NCI-H446 treated with DMSO at 0.1 percent for 48 hours (cell line): ENCODE results near the gene GPR146.
"Not testable (repeated sequence)": the region's sequence is repeated elsewhere in the genome, so short reads cannot be mapped to it uniquely, and the experiment has no call there.

ENCODE experiments used
- DNase-seq: peaks from one replicate; lab custom pipeline; 2025; lab: John Stamatoyannopoulos, UW

Gene GPR146, protein sequence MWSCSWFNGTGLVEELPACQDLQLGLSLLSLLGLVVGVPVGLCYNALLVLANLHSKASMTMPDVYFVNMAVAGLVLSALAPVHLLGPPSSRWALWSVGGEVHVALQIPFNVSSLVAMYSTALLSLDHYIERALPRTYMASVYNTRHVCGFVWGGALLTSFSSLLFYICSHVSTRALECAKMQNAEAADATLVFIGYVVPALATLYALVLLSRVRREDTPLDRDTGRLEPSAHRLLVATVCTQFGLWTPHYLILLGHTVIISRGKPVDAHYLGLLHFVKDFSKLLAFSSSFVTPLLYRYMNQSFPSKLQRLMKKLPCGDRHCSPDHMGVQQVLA

DNA sequence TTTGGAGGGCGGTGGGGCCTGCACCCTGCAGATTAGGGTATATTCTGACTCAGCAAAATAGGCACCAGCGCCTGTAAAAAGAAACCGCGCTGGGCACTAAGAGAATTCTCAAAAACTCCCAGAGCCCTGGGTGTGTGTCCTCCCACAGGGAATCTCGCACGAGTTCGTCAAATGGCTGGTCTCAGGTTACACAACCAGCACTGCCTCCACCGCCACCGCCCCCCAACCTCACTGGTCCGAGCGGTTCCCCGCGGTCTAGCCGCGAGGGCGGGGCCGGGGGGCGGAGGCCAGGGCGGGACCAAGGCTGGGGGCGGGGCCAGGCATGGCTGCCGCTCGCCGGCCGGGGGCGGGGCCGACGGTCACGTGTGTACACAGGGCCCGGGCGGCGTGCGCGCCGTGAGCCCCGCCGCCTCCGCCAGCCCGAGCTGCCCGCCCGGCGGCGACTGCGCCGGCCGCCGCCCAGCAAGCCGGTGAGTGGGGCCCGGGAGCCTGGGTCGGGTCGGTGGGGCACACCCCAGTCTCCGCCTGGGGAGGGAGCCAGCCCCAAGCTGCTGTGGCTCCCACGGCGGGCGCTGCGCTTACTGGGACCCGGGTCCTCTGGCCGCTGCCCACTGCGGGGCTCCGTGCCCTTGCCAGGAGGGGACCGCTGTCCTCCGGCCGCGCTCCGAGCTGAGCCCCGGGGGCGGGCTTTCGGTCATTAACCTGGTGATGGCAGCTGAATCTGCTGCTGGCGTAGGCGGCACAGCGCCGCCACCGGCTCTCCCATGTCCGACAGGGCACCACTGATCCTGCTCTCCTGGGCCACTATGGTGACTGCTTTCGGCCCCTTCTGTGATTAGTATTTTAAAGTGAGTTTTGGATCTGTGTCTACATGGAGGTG is at the start of gene GPR146:
Gene GPR146, plus strand, starts transcription at position 358 of the 880 bp plus-strand sequence. CDS start 12,970 bp downstream, outside the sequence.
- DNase-seq: peak; percentile 82

DNA sequence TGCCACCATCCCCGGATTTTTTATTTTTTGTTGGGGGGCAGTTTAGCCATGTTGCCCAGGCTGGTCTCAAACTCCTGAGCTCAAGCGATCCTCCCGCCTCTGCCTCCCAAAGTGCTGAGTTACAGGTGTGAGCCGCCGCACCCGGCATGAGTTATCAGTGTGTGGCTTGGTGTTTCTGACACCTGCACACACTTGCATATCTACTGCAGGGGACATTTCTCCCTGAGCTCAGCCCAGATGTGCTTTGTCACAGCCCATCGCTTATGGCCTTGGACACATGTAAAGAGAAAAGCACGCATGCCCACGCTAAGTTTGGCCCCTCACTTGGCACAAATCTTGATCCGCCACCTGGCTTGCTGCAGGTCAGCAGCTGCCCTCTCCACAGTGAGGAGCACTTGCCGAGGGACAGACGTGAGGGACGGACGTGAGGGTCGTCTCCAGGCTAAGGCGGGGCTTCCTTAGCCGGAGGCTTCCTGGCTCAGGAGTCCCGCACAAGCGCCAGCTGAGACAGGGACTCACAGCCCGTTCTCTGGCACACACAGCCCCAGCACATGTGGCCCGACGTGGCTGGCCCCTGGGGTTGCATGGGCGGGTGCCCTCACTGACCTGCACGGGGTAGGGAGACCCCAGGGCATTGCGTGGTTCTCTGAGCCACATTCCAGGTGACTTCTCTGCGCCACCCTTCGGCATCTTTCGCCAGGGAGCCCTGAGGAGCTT is 49.6 kb upstream of the GPR146 start:
- no peak for DNase-seq

GRCh38 chr7:995571-995970 is 48.8 kb upstream of the GPR146 start:
- no peak for DNase-seq

DNA sequence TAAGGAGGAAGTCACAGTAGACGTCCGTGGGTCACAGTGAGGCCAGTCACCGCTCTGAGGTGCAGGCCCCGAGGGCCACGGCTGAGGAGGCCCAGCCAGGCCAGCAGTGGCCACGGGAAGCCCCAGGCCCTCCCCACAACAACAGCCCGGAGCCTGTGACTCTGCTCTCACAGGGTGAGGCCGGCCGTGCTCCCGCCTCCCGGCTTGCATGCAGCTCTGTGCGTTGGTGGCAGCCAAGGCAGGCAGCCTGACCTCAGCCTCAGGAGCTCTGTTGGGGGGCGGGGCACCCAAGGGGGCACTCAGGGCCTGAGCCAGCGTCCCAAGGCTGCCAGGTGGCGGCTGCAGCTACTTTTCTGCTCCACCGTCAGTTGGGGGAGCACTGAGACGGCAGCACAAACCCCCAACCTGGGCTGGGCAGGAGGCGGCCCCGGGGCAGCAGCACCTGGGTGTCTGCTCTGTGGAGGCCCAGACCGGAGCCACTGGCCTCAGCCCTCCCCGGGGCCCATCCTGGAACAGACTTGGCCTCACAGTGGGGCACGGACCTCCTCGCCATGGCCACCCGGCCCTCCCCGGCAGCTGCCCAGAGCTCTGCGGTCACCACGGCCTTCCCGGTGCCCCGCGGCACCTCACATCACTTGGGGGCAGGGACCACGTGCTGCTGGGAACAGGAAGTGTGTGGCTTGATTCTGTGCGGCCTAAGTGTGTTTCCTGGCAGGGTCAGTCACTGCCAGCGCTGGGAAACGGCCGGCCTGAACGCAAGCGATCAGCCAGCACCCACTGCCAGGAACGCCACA is 48.1 kb upstream of the GPR146 start:
- no peak for DNase-seq

DNA sequence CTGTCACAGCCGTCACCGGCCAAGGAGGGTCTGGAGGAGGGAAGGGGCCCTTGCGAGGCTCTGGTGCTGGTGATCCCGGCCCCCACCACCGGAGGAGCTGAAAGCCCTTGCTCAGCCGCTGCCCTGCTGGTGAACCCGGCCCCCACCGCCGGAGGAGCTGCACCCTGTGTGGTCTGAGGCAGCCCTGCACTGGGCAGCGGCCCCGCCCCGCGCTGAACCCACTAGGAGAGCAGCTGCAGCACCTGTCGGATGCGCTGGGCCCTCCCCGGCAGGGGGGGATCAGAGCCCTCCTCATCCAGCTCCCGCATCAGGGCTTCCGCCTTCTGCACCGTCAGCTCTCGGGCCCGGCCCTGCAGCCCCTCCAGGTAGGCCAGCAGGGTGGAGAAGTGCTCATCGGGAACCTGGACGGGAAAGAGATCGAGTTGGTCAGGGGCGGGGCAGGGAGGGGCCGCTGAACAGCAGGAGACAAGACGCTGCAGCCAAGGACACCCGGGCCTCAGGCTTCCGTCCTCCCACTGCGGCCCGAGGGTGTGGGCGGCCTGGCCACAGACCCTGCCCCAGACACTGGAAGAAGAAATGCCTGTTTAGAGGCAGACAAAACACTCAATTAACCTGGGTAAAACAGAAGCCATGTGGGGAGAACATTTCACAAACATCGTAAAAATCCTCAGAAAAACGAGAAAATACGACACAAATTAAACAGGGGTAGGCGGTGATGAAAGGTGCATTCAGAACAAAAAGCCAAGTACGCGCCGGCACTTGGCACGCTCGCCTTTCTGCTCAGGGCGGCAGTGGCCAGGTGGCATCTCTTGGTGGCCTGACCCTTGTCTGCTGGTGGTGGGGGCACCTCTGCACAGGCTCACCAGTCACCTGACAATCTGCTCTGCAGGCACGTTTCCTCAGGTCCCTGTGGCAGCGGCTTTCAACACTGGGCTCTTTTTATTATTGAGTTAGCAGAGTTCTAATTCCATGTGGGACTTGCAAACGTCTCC is 46.6 kb upstream of the GPR146 start:
- no peak for DNase-seq

GRCh38 chr7:999149-999879 is 45.0 kb upstream of the GPR146 start:
- no peak for DNase-seq

GRCh38 chr7:999941-1000935 is 44.1 kb upstream of the GPR146 start:
- DNase-seq: no peak

- not testable (repeated sequence) for DNase-seq
These were observed 43.1 kb upstream of the GPR146 start for GRCh38 chr7:1001069-1001770.

GRCh38 chr7:1002026-1002425 is 42.3 kb upstream of the GPR146 start:
- DNase-seq: not testable (repeated sequence)

- DNase-seq: not testable (repeated sequence)
These were observed 41.9 kb upstream of the GPR146 start for GRCh38 chr7:1002445-1002844.

DNA sequence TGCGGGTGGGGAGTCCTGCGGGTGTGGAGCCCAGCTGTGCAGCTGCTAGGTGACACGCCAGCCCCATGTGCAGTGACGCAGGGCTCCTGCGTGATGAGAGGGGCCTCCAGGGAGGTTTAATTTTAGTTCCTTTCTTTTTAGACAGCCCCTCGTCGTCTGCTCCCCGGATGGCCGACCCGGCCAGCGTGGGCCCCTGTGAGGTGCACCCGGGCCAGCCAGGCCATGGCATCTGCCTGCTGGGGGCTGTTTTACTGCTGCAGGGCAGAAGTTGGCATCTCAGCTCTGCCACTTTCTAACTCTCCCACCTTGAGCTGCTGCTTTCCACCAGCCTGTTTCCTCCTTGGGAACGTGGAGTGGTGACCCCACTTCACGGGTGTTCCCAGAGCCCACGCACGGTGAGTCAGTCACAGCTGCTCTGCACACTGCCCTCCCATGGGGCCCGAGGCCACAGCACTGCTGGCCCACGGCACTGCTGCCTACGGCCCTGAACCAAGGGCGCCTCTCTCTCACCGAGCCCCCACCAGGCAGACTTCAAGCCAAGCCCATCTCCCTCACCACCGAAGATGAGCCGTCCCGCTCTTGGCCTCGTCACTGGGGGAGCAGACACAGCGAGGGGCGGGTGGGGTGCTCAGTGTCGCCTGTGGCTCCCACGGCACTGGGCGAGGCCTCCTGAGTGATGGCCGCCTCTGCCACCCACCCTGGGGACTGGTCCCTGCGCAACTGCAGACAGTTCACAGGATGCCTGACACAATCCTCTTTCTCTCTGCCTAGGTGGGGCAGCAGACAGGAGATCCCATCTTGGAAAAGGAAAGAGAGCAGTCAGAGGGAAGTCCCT is 40.1 kb upstream of the GPR146 start:
- DNase-seq: no peak

GRCh38 chr7:1005303-1005702 is 39.0 kb upstream of the GPR146 start:
- DNase-seq: no peak

GRCh38 chr7:1007901-1008300 is 36.4 kb upstream of the GPR146 start:
- no peak for DNase-seq

DNA sequence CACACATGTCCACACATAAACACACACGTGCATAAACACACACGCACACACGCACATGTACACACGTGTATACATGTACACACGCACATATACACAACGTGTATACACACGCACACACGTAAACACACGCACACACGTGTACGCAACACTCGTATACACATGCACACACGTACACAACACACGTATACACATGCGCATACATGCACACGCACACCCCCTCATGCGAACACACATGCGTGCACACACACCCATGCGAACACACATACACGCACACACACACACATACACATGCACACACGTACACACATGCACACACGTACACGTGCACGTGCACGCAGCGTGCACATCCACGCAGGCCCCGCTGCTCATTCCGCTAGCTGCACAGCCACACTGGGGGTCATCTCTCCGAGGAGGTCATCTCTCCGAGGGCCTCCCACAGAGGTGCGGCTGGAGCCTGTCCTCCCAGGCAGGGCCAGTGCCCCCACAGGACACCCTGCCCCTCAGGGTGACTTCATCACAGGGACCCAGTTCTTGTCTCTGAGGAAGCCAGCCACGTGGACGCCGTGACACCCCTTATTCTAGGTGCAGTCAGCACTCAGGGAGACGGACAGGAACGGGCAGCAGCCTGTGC is 35.5 kb upstream of the GPR146 start:
- DNase-seq: no peak

GRCh38 chr7:1009747-1010146 is 34.6 kb upstream of the GPR146 start:
- DNase-seq: no peak

GRCh38 chr7:1010226-1010625 is 34.1 kb upstream of the GPR146 start:
- DNase-seq: no peak
